A549 treated with RU486 at 1 μM for 4 hours (cell line): Measurements from ENCODE around the gene CCL1. TPM values are rescaled to one million over a fixed set of nuclear protein-coding genes. Genes with fewer than 3 reads are reported as not detected.

ENCODE experiments used
- total RNA-seq: library from RNA; stranded (reverse); fragments of 200-300 nt; extraction: Qiagen RNA extraction; gene quantifications from 5 replicates; pipeline ENCODE4 v1.2.3, GENCODE V29; 2022; ENCODE audit warnings: low read depth

Gene CCL1
- not detected in 5 replicates for total RNA-seq

GRCh38 chr17:34363183-34363661 is at the start of gene CCL1:
TSS of gene CCL1 (minus strand) at chr17:34363233. CDS start at chr17:34363161, 72 bp downstream.

GRCh38 chr17:34356194-34356593 is 6.8 kb downstream of the CCL1 start, which contains the start of gene CCL13:
TSS of gene CCL13 (plus strand) at chr17:34356480. CDS start at chr17:34356527, 47 bp downstream.

GRCh38 chr17:34319039-34319483 is 44.0 kb downstream of the CCL1 start, which contains the start of gene CCL8:
TSS of gene CCL8 (plus strand) at chr17:34319435. CDS start at chr17:34319502, 67 bp downstream.

Other genes starting within 250 kb of the CCL1 start
- gene CCL2, start 107.9 kb downstream of the CCL1 start, total RNA-seq, result 30.2 to 48.2 TPM (median 35.8 TPM) in 5 replicates
- gene CCL7, start 93.0 kb downstream of the CCL1 start, total RNA-seq, result 0.24 to 0.69 TPM (median 0.26 TPM) in 5 replicates
- not detected in 5 replicates for gene CCL11, start 77.5 kb downstream of the CCL1 start, total RNA-seq
- gene CCL8, start 43.8 kb downstream of the CCL1 start, total RNA-seq, result not detected in 5 replicates
- not detected in 5 replicates for gene CCL13, start 6.8 kb downstream of the CCL1 start, total RNA-seq
- gene TMEM132E, start 216.3 kb upstream of the CCL1 start, total RNA-seq, result 0.05 to 0.10 TPM in 2 of 5 replicates, not detected in the others